ENCODE measurements around the gene ZNF680.
"Not testable (repeated sequence)": the region's sequence is repeated elsewhere in the genome, so short reads cannot be mapped to it uniquely, and the experiment has no call there.

Gene ZNF680

DNA sequence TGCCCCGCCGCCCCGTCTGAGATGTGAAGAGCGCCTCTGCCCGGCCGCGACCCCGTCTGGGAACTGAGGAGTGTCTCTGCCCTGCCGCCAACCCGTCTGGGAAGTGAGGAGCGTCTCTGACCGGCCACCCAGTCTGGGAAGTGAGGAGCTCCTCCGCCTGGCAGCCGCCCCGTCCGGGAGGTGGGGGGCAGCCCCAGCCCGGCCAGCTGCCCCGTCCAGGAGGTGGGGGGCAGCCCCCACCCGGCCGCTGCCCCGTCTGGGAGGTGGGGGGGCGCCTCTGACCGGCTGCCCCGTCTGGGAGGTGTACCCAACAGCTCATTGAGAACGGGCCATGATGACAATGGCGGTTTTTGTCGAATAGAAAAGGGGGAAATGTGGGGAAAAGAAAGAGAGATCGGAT lies 8.7 kb downstream of the ZNF680 start:
- DNase-seq: not testable (repeated sequence)

DNA sequence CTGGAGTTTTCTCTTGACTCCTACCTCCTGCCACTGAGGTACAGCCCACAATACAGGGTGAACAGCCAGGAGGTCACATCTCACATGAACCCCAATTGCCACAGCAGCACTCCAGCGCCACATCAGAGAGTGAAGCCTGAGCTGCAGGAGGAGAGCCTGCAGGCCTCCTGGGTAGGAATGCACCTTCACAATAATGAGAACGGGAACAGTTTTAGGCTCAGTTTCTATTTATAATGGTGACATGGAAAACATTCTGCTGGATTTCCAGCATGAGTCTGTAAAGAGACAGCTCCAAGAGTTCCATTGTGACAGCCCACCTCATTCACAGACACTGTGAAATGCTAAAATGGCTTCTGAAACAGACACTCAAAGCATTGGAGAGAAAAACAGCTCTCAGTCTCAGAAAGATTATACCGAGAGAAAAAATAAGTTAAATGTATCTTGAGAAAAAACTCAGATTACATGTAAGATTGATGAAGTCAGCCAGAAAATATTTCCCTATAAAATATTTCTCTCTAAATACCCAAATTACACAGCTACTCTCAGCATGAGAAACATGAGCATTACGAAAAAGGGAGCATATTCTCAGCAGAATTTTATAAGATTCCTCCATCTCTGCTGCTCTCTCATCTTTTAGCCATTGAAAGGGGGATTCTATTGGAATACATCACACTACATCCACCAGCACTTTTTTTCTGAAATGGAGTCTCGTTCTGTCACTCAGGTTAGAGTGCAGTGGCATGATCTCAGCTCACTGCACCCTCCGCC lies 11.3 kb downstream of the ZNF680 start:
- no peak for DNase-seq

DNA sequence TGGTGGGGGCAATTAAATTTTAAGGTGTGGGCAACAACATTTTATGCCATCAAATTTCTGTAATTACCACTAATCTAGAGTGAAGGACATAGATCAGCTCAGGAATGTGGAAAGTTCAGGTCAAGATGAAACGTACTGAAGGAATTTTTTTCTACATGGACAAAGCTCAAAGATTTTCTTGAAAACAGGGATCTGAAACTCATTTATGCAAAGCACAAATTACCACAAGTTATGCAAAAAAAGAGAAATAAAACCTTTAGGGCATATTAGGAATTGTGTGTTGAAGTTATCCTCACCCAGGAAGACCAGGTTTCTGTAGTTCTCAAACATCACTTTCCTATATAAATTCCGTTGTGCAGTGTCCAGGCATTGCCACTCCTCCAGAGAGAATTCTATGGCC lies 18.9 kb downstream of the ZNF680 start:
- DNase-seq: no peak

DNA sequence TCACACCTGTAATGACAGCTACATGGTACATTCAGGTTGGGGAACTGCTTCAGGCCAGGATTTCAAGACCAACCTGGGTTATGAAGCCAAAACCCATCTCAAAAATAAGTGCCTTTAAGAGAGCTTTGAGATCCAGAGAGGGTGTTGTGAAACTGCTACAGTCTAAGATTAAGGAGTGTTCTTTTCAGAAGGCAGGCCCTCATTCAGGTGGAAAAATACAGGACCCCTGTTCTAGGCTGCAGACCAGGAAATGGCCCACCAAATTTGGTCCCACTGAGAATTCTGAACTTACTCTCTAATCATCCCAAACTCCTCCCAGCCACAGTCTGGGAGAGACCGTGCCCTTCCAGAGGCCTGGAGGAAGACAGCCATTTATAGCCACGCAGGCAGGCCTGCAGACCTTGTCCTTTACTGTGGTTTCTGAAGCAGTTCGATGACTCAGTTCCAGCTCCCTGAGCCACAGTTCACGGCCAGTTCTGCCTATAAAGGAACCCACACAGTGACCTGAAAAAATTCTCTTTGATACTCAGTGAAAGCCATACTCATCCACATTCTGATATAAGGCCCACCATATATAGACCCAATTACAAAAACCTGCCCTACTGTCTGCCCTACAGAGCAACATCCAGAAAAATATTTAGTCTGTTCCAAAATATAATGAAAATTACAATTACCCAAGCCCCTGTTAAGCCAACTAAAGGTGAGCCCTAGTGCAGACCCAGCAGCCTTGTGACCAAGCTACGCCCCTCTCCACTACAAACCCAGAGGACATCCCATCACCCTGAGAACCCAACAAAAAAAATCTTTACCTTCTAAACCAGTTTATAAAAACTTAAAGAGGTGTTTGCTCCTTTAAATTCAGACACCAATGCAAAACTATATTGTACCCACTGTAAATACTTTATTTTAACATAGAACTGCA lies 21.2 kb downstream of the ZNF680 start:
- DNase-seq: no peak

DNA sequence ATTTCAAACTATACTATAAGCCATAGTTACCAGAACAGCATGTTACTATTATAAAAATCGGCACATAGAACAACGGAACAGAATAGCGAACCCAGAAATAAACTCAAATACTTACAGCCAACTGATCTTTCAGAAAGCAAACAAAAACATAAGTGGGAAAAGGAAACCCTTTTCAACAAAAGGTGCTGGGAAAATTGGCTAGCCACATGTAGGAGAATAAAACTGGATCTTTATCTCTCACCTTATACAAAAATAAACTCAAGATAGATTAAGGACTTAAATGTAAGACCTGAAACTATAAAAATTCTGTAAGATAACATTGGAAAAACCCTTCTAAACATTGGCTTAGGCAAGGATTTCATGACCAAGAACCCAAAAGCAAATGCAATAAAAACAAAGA lies 29.1 kb downstream of the ZNF680 start:
- DNase-seq: no peak

DNA sequence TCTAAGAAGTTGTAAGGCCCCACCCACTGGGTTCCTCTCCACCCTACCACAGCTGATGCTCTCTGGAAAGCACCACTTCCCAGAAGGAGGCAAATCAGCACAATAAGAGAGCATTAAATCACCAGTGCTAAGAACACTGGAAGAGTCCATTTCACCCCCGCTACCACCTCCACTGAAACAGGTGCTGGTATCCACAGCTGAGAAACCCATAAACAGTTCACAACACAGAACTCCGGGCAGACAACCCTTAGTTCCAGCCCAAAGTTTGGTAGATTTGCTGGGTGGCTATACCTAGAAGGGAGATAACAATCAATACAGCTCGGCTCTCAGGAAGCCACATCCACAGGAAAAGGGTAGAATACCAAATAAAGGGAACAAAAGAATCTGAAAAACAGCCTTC lies 34.1 kb downstream of the ZNF680 start:
- DNase-seq: no peak

DNA sequence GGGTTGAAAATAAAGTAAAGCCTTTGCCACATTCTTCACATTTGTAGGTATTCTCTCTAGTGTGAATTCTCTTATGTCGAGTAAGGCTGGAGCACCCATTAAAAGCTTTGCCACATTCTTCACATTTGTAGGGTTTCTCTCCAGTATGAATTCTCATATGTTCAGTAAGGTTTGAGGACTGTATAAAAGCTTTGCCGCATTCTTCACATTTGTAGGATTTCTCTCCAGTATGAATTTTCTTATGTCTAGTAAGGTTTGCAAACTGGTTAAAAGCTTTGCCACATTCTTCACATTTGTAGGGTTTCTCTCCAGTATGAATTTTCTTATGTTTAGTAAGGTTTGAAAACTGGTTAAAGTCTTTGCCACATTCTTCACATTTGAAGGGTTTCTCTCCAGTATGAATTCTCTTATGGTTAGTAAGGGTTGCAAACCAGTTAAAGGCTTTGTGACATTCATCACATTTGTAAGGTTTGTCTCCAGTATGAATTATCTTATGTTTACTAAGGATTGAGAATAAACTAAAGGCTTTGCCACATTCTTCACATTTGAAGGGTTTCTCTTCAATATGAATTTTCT lies 41.4 kb downstream of the ZNF680 start:
- DNase-seq: no peak

DNA sequence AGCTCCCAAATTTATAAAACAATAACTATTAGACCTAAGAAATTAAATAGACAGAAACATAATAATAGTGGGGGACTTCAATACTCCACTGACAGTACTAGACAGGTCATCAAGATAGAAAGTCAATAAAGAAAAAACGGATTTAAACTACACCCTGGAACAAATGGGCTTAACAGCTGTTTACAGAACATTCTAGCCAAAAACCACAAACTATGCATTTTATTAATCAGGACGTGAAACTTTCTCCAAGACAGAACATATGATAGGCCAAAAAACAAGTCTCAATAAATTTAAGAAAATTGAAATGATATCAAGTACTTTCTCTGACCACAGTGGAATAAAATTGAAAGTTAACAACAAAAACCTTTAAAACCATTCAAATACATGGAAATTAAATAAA lies 46.4 kb downstream of the ZNF680 start:
- no peak for DNase-seq

DNA sequence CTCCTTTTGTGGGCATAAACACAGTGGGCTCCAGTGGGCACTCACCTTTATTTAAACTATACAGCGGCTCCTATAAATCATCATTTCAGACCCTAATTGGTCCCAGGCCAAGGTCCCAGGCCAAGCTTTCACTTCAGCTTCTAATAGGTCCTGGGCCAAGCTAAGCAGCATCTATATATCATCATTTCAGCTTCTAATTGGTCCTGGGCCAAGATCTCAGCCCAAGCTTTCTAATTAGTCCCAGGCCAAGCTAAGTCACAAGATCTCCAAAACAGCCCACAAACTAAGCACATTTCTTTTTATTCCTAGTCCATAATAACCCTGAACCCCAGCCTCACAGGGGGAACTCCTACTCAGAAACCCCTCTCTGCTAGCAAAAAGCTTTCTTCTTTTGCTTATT lies 47.1 kb downstream of the ZNF680 start:
- no peak for DNase-seq

DNA sequence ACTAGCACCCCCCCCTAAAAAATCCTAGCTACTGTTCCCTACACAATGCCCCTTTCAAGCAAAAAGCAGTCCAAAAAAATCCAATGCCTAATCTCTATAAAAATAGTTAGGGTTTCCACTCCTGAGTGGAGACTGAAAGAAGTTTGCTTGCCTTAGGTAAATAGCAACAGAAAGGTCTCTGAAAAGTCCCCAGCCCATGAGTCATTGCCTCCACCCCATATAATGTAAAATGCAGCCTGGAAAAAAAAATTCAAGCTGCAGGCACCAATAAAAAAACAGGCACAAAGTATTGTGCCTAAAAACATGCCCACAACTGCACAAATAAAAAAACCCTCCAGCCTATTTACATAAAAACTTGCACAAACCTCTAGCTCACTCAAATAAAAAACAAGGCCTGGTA lies 47.5 kb downstream of the ZNF680 start:
- DNase-seq: no peak

DNA sequence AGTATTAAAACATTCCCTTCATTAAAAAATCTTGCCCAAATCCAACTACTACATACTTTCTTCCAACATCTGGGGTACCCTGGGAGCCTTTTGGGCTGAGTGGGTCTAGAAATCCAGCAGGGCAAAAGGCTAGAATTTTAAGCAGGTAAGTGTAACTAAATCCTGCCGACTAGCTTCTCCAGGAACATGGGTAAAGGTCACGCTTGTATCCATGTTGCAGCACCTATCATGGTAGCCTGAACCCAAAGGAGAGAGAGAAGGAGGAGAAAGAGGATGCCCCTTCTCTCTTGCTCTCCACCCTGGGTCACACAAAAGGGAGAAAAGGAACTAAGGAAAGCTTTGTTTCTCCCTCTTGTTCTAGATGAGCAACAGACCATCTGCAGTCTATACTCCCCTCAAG lies 53.3 kb downstream of the ZNF680 start:
- no peak for DNase-seq

DNA sequence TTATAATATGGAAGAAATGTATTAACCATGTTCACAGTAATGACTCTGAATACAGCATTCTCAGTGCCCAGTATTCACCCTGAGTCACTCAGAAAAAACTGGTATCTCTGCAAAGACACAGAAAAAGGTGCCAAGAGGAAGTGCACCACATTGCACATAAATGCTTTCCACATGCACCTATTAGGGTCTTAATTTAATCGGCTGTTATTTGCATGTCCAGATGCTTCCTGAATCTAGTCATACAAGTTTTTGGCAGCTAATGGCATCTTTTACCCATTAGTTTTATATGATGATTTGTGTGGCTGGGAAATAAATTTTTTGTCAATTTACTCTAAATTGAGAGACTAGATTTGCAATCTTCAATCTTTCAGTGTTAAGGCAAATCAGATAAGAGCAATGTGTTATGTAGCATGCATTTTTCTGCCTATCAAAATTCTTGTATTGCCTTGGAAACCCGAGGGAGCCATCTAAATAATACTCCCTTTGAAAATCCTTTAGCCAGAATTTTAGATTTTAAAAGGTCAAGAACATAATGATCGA lies 58.2 kb downstream of the ZNF680 start:
- DNase-seq: no peak

DNA sequence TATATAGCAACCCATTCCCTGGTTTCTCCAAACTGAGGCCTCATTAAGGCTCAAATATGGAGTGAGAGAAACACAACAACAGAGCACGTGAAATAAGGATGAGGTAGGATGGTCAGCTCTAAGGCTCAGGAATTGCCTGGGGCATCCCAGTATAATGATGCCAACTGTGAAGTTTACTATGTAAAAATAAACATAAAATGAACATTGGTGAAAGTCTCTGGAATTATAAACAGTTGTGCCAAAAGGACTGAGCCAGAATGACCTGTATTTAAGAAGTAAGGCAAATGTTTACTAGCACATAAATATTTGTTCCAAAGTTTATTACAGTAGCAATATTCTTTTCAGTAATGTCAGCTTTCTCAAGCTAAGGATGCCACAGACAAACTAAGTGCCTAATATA lies 64.6 kb downstream of the ZNF680 start:
- no peak for DNase-seq

DNA sequence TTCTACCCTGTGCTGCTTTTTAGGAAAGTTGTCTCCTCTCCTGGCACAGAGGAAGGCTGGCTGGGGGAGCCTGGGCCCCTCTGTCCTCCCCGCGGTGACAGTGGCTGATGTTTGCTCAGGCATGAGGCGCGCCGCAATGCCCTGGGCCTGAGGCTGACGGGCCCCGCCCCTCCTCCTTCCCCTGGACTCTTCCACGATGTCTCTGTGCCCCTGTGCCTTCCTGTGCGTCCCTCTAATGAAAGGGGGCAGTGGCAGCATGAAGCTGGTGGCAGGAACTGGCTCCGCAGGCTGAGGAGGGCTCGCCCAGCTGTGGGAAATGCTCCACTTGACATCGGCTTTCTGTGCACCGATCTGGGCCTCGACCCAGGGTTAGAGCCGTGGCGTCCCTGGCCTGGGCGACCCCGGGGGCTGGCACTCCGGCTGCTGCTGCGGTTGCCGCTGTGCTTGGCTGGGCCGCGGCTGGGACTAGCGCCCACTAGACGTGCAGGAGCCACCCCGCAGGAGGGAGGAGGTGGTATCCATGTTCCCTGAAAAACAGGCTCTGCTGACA lies 67.9 kb downstream of the ZNF680 start:
- no peak for DNase-seq

DNA sequence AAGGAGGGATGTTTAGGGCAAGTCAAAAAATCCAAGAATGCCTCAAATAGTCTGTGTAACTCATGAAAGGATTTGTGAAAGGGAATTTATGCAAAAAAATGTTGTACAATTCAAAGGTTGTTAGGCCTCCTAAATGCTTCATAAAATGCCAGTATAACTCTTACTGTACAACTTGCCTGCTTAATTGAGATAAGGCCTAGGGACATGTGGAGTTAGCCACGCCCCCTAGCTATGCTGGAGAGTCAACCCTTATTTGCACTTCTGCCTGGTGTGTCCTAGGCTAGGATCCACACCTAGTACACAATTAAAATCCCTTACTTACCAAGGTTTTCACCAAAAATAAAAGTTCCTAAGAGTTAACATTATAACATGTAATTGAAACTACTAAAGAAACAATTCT lies 77.2 kb downstream of the ZNF680 start:
- DNase-seq: no peak
